CD4-positive, CD25-positive, alpha-beta regulatory T cell (primary cell): ENCODE results near the gene IFI30. TPM values are rescaled to one million over a fixed set of nuclear protein-coding genes. Genes with fewer than 3 reads are reported as not detected.

ENCODE experiments used
- ATAC-seq, 2 donors: fragments of 150-1000 bp; cut with Tn5 transposase; one replicate each; pipeline ENCODE4 v1.10.0; 2021; ENCODE audit warnings: low read depth in 2 of 2, moderate number of reproducible peaks in 2 of 2, moderate library complexity in 1 of 2
- DNase-seq, 3 donors: peaks; one replicate each; pipeline versions ENCODE4 v3.0.0 to v3.0.0-alpha.2; 2012 to 2022; ENCODE audit warnings: mixed read lengths in 1 of 3
- H3K27ac ChIP-seq: one replicate; pipeline ENCODE4 v1.7.0; 2013; ENCODE audit warnings: mild to moderate bottlenecking, low read length; ENCODE audit not compliant: insufficient read depth, poor library complexity, severe bottlenecking
- H3K27me3 ChIP-seq: one replicate; pipeline ENCODE4 v1.7.0; 2013; ENCODE audit warnings: low read length; ENCODE audit not compliant: control insufficient read depth, insufficient read depth
- H3K36me3 ChIP-seq: one replicate; pipeline ENCODE4 v1.7.0; 2013; ENCODE audit warnings: mild to moderate bottlenecking, low read length, moderate library complexity; ENCODE audit not compliant: control insufficient read depth, insufficient read depth
- H3K4me1 ChIP-seq: 2 replicates; pipeline ENCODE4 v1.7.0; 2013; ENCODE audit warnings: mild to moderate bottlenecking, low read length; ENCODE audit not compliant: insufficient read depth, control insufficient read depth, poor library complexity, severe bottlenecking
- H3K4me3 ChIP-seq: one replicate; pipeline ENCODE4 v1.7.0; 2013; ENCODE audit warnings: low read depth, mild to moderate bottlenecking, low read length, moderate library complexity
- H3K9me3 ChIP-seq, 2 experiments: 1 replicate in 1 of 2; 2 replicates in 1 of 2; pipeline ENCODE4 v1.7.0; 2013; ENCODE audit warnings: low read length in 2 of 2, mild to moderate bottlenecking in 1 of 2, moderate library complexity in 1 of 2; ENCODE audit not compliant: control insufficient read depth in 2 of 2
- H3K27ac Mint-ChIP-seq, 3 donors: one replicate each; pipeline ENCODE4 v1.8.0; 2020 to 2022; ENCODE audit warnings: mild to moderate bottlenecking in 3 of 3, mixed read lengths in 3 of 3, moderate library complexity in 2 of 3
- H3K27me3 Mint-ChIP-seq: one replicate; pipeline ENCODE4 v1.8.0; 2022; ENCODE audit warnings: mild to moderate bottlenecking, mixed read lengths
- H3K36me3 Mint-ChIP-seq: one replicate; pipeline ENCODE4 v1.8.0; 2020; ENCODE audit warnings: mixed read lengths
- H3K4me1 Mint-ChIP-seq, 4 donors: one replicate each; pipeline ENCODE4 v1.8.0; 2020 to 2022; ENCODE audit warnings: mixed read lengths in 4 of 4, mild to moderate bottlenecking in 1 of 4
- H3K4me3 Mint-ChIP-seq, 4 donors: one replicate each; pipeline ENCODE4 v1.8.0; 2020 to 2022; ENCODE audit warnings: mild to moderate bottlenecking in 4 of 4, mixed read lengths in 4 of 4, moderate library complexity in 3 of 4
- H3K9me3 Mint-ChIP-seq, 7 donors: one replicate each; pipeline ENCODE4 v1.8.0; 2020 to 2022; ENCODE audit warnings: mixed read lengths in 7 of 7, mild to moderate bottlenecking in 3 of 7, moderate library complexity in 2 of 7
- polyA plus RNA-seq, 4 donors: library from polyadenylated mRNA; unstranded; fragments of 300-500 nt; fragmentation: Illumina TruSeq; gene quantifications; one replicate each; pipeline ENCODE4 v1.2.3, GENCODE V29; 2021
- total RNA-seq: library from RNA; stranded (reverse); gene quantifications from one replicate; pipeline ENCODE4 v1.2.3, GENCODE V29; 2022

The IFI30 gene
- total and polyA plus RNA-seq, 5 donors from 2014 or later = 2.3 to 17.8 (median 8.5) TPM

DNA sequence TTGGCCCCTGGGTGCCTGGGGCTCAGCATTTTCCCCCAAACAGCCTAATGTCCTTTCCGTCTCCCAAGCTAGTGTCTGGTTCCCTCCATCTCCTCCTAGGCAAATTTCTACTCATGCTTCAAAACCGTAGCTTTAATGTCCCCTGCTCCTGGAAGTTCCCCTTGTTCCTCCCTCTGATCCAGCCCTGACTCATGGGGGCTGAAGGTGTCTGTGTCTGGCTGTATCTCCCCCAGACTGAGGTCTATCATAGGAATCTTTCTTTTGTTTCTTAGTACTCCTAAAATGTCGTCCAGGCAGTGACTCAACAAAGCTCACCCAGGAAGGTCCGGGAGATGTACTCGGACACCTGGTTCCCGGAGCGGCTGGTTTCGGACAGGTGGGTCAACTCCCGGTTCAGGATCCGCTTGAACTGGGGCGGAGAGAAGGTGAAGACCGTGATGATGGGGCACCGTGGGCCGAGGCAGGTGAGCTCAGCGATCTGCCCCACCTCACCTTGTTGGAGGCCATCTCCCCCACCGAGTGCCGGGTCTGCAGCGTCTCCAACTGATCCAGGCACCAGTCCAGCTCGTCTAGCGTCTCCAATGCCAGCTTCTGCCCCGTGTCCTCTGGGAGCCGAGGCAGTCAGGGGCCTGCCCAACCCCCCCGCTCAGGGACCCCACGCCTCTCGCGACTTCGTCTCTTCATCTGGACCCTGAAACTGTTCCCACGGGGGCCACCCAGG, 46.5 kb downstream of the IFI30 start:
- H3K27ac Mint-ChIP-seq = no peak overlapping the region
- peak overlapping the region in 1 of 4 donors; percentile 56 for H3K4me3 Mint-ChIP-seq
- no peaks in the 10 kb centered on the region for H3K27me3 ChIP-seq
- H3K9me3 Mint-ChIP-seq = peaks cover 0 to 3% (median 0%) of the 10 kb centered on the region in 7 donors
- peaks cover 28% of the 10 kb centered on the region for H3K27me3 Mint-ChIP-seq
- H3K4me1 Mint-ChIP-seq = peaks cover 0 to 22% (median 7%) of the 10 kb centered on the region in 4 donors
- no peaks in the 10 kb centered on the region for H3K36me3 ChIP-seq
- DNase-seq (no peak), ATAC-seq (no peak)
- no peak overlapping the region for H3K4me3 ChIP-seq
- no peak overlapping the region for H3K27ac ChIP-seq
- H3K4me1 ChIP-seq = peaks cover 12% of the 10 kb centered on the region
- H3K9me3 ChIP-seq = no peaks in the 10 kb centered on the region
- no peaks in the 10 kb centered on the region for H3K36me3 Mint-ChIP-seq

- Mint-ChIP-seq H3K4me1 (peaks cover 0 to 29% (median 7%) of the 10 kb centered on the region in 4 donors), H3K36me3 (no peaks in the 10 kb centered on the region), H3K27me3 (peaks cover 31% of the 10 kb centered on the region), H3K4me3 (peak overlapping the region in 1 of 4 donors; percentile 43), H3K9me3 (peaks cover 0 to 3% (median 0%) of the 10 kb centered on the region in 7 donors), H3K27ac (no peak overlapping the region)
- ATAC-seq (no peak), DNase-seq (no peak)
- H3K27ac ChIP-seq = no peak overlapping the region
- no peaks in the 10 kb centered on the region for H3K27me3 ChIP-seq
- H3K36me3 ChIP-seq = no peaks in the 10 kb centered on the region
- no peaks in the 10 kb centered on the region for H3K9me3 ChIP-seq
- peaks cover 18% of the 10 kb centered on the region for H3K4me1 ChIP-seq
- no peak overlapping the region for H3K4me3 ChIP-seq
These were observed 47.1 kb downstream of the IFI30 start for GRCh38 chr19:18220632-18221275.

- Histone ChIP-seq H3K9me3 (no peaks in the 10 kb centered on the region), H3K27me3 (peaks cover 3% of the 10 kb centered on the region), H3K4me1 (peaks cover 23% of the 10 kb centered on the region), H3K36me3 (no peaks in the 10 kb centered on the region), H3K4me3 (no peak overlapping the region), H3K27ac (no peak overlapping the region)
- Mint-ChIP-seq H3K27ac (no peak overlapping the region), H3K36me3 (no peaks in the 10 kb centered on the region), H3K27me3 (peaks cover 39% of the 10 kb centered on the region), H3K9me3 (peaks cover 0 to 3% (median 0%) of the 10 kb centered on the region in 7 donors), H3K4me3 (peak overlapping the region in 1 of 4 donors; percentile 3), H3K4me1 (peaks cover 0 to 37% (median 7%) of the 10 kb centered on the region in 4 donors)
- DNase-seq (no peak), ATAC-seq (no peak)
These were observed 48.5 kb downstream of the IFI30 start for GRCh38 chr19:18221815-18222725.

- H3K4me3 ChIP-seq = peak overlapping the region; percentile 62
These were observed 50.4 kb downstream of the IFI30 start for GRCh38 chr19:18223860-18224524.

DNA sequence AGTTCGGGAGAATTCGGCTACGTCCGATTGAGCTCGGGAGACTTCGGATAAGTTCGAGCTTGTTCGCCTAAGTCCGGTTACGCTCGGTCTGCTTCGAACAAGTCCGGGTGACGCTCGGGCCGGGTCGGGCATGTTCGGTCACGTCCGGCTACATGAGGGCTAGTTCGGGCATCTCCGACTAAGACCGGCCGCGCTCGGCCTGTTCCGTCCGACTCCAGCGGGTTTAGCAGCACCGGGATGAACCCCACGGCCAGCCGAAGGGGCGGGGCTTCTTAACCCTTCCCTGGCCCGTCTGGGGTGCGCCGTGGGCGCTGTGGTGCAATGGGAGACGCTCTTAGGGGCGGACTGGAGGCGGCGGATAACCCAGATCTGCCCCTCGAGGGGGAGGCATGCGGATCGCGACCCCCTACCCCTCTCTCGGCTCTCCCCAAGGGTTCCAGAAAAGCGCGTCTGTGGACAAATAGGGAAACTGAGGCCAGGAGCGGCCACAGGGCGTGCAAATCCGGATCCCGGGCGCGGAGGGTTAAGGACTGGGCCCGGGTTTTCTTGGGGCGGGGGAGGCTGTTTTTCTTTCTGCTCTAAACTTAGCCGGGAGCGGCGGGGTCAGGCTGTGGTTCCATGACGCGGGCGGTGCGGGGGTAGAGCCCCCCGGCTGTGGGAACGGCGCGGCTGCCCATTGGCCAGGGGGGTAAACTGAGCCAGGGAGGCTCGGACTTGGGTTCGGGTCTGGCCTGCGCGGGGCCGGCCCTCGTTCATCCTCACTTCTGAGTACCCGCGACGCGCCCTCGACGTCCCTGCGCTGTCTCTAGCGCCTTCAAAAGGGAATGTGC, 51.1 kb downstream of the IFI30 start:
- H3K27ac ChIP-seq = no peak overlapping the region
- H3K4me3 ChIP-seq = peak overlapping the region; percentile 62
- Mint-ChIP-seq H3K27me3 (peaks cover 49% of the 10 kb centered on the region), H3K4me1 (peaks cover 0 to 37% (median 7%) of the 10 kb centered on the region in 4 donors), H3K27ac (peak overlapping the region in 2 of 3 donors; percentile 13 to 79), H3K9me3 (peaks cover 0 to 3% (median 0%) of the 10 kb centered on the region in 7 donors), H3K36me3 (no peaks in the 10 kb centered on the region), H3K4me3 (peak overlapping the region; percentile 85 to 93 (median 86))
- ATAC-seq (peak; percentile 87 to 89), DNase-seq (peak; percentile 73 to 95 (median 80))
- no peaks in the 10 kb centered on the region for H3K36me3 ChIP-seq
- no peaks in the 10 kb centered on the region for H3K9me3 ChIP-seq
- peaks cover 23% of the 10 kb centered on the region for H3K4me1 ChIP-seq
- H3K27me3 ChIP-seq = peaks cover 3% of the 10 kb centered on the region

More at GRCh38 chr19:18223860-18224524, 50.4 kb downstream of the IFI30 start:
- Mint-ChIP-seq H3K27ac (peak overlapping the region in 1 of 3 donors; percentile 79), H3K4me1 (peaks cover 0 to 37% (median 7%) of the 10 kb centered on the region in 4 donors), H3K36me3 (no peaks in the 10 kb centered on the region), H3K9me3 (peaks cover 0 to 3% (median 0%) of the 10 kb centered on the region in 7 donors), H3K27me3 (peaks cover 51% of the 10 kb centered on the region), H3K4me3 (peak overlapping the region; percentile 85 to 93 (median 86))
- H3K27ac ChIP-seq = no peak overlapping the region
- H3K27me3 ChIP-seq = peaks cover 3% of the 10 kb centered on the region
- peaks cover 23% of the 10 kb centered on the region for H3K4me1 ChIP-seq
- no peak for ATAC-seq
- no peaks in the 10 kb centered on the region for H3K9me3 ChIP-seq
- no peaks in the 10 kb centered on the region for H3K36me3 ChIP-seq
- DNase-seq = peak in 2 of 3 donors; percentile 21 to 50

GRCh38 chr19:18225355-18225701, 51.7 kb downstream of the IFI30 start:
- no peaks in the 10 kb centered on the region for H3K9me3 ChIP-seq
- no peak for DNase-seq
- H3K27ac ChIP-seq = no peak overlapping the region
- peaks cover 44% of the 10 kb centered on the region for H3K27me3 Mint-ChIP-seq
- peaks cover 23% of the 10 kb centered on the region for H3K4me1 ChIP-seq
- peaks cover 4% of the 10 kb centered on the region for H3K27me3 ChIP-seq
- H3K4me1 Mint-ChIP-seq = peaks cover 0 to 37% (median 7%) of the 10 kb centered on the region in 4 donors
- H3K4me3 ChIP-seq = no peak overlapping the region
- H3K36me3 ChIP-seq = no peaks in the 10 kb centered on the region
- ATAC-seq = no peak
- peak overlapping the region in 2 of 4 donors; percentile 87 to 93 for H3K4me3 Mint-ChIP-seq
- peaks cover 0 to 3% (median 0%) of the 10 kb centered on the region in 7 donors for H3K9me3 Mint-ChIP-seq
- H3K27ac Mint-ChIP-seq = no peak overlapping the region
- H3K36me3 Mint-ChIP-seq = no peaks in the 10 kb centered on the region
